HL-60 (cell line): ENCODE results near the gene IQGAP2.

Source experiments
- DNase-seq, 2 experiments: peaks; one replicate each; pipeline ENCODE4 v3.0.0-alpha.2; 2010 to 2020; ENCODE audit warnings: low read depth in 1 of 2, low spot score in 1 of 2
- H3K27ac ChIP-seq: fragments of 250-450 bp; sonication (Bioruptor Pico); replicated peaks from 2 replicates; pipeline ENCODE4 v1.5.1; 2020; ENCODE audit warnings: mild to moderate bottlenecking, moderate library complexity
- H3K27me3 ChIP-seq: fragments of 250-450 bp; sonication (Bioruptor Pico); 2 replicates; pipeline ENCODE4 v1.5.1; 2021; ENCODE audit warnings: mild to moderate bottlenecking, moderate library complexity; ENCODE audit not compliant: insufficient read depth, poor library complexity, severe bottlenecking
- H3K4me3 ChIP-seq: replicated peaks from 2 replicates; pipeline ENCODE4 v1.5.1; 2011; ENCODE audit warnings: mild to moderate bottlenecking, control low read depth, low read length; ENCODE audit not compliant: insufficient read depth
- GABPA ChIP-seq: IDR thresholded peaks from 2 replicates; pipeline ENCODE4 v1.6.1; 2012; ENCODE audit warnings: low read depth
- POLR2AphosphoS5 ChIP-seq: IDR thresholded peaks from 2 replicates; pipeline ENCODE4 v1.6.1; 2012; ENCODE audit warnings: low read depth
- SPI1 ChIP-seq: IDR thresholded peaks from 2 replicates; pipeline ENCODE4 v1.6.1; 2012; ENCODE audit warnings: low read depth, mild to moderate bottlenecking, borderline replicate concordance
- TF ChIP-seq, protein P1 (sequence below): IDR thresholded peaks from 2 replicates; pipeline ENCODE4 v1.6.1; 2012; ENCODE audit warnings: low read depth; ENCODE audit not compliant: insufficient replicate concordance
- TF ChIP-seq, protein P2 (sequence below): IDR thresholded peaks from one replicate; pipeline ENCODE4 v1.5.1; 2011; ENCODE audit warnings: low read length, control low read depth, inconsistent platforms; ENCODE audit not compliant: insufficient read depth

The IQGAP2 gene

GRCh38 chr5:76583163-76584047, 180.3 kb downstream of the IQGAP2 start:
- TF ChIP-seq POLR2AphosphoS5 (no peak), SPI1 (no peak), GABPA (no peak)
- TF ChIP-seq, protein P1, sequence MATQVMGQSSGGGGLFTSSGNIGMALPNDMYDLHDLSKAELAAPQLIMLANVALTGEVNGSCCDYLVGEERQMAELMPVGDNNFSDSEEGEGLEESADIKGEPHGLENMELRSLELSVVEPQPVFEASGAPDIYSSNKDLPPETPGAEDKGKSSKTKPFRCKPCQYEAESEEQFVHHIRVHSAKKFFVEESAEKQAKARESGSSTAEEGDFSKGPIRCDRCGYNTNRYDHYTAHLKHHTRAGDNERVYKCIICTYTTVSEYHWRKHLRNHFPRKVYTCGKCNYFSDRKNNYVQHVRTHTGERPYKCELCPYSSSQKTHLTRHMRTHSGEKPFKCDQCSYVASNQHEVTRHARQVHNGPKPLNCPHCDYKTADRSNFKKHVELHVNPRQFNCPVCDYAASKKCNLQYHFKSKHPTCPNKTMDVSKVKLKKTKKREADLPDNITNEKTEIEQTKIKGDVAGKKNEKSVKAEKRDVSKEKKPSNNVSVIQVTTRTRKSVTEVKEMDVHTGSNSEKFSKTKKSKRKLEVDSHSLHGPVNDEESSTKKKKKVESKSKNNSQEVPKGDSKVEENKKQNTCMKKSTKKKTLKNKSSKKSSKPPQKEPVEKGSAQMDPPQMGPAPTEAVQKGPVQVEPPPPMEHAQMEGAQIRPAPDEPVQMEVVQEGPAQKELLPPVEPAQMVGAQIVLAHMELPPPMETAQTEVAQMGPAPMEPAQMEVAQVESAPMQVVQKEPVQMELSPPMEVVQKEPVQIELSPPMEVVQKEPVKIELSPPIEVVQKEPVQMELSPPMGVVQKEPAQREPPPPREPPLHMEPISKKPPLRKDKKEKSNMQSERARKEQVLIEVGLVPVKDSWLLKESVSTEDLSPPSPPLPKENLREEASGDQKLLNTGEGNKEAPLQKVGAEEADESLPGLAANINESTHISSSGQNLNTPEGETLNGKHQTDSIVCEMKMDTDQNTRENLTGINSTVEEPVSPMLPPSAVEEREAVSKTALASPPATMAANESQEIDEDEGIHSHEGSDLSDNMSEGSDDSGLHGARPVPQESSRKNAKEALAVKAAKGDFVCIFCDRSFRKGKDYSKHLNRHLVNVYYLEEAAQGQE, result no peak
- TF ChIP-seq, protein P2, sequence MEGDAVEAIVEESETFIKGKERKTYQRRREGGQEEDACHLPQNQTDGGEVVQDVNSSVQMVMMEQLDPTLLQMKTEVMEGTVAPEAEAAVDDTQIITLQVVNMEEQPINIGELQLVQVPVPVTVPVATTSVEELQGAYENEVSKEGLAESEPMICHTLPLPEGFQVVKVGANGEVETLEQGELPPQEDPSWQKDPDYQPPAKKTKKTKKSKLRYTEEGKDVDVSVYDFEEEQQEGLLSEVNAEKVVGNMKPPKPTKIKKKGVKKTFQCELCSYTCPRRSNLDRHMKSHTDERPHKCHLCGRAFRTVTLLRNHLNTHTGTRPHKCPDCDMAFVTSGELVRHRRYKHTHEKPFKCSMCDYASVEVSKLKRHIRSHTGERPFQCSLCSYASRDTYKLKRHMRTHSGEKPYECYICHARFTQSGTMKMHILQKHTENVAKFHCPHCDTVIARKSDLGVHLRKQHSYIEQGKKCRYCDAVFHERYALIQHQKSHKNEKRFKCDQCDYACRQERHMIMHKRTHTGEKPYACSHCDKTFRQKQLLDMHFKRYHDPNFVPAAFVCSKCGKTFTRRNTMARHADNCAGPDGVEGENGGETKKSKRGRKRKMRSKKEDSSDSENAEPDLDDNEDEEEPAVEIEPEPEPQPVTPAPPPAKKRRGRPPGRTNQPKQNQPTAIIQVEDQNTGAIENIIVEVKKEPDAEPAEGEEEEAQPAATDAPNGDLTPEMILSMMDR, result no peak
- DNase-seq, result no peak
- H3K4me3 ChIP-seq, result no peak overlapping the region

GRCh38 chr5:76585783-76586217, 182.7 kb downstream of the IQGAP2 start:
- Histone ChIP-seq H3K27ac (no peak overlapping the region), H3K27me3 (no peaks in the 10 kb centered on the region), H3K4me3 (no peak overlapping the region)
- DNase-seq, result no peak
- TF ChIP-seq POLR2AphosphoS5, result no peak
- TF ChIP-seq, protein P2, result no peak

More at GRCh38 chr5:76583163-76584047, 180.3 kb downstream of the IQGAP2 start:
- Histone ChIP-seq H3K27me3 (no peaks in the 10 kb centered on the region), H3K27ac (no peak overlapping the region)

DNA sequence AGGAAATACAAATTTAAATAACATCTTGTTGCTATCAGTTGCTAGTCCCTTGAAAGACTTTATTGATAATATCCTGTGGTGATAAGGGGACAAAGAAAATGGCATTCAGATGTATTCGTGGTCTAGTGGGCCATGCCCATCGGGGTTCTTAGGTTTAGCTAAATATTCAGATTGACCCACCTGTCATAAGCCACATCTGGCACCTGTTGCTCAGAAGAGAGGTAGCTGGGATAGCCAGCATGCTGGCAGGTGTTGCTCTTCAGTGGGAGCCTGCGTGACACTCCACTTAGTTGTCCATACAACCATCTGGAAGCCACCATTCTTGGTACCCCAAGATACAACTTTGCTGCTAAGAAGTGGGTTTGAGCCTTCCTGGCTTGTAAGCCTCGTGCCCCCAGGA, 183.4 kb downstream of the IQGAP2 start:
- H3K27me3 ChIP-seq, result no peaks in the 10 kb centered on the region
- no peak for DNase-seq
- TF ChIP-seq POLR2AphosphoS5 (no peak), SPI1 (no peak)
- TF ChIP-seq, protein P1, result no peak
- TF ChIP-seq, protein P2, result no peak
- H3K27ac ChIP-seq, result no peak overlapping the region
- no peak overlapping the region for H3K4me3 ChIP-seq

DNA sequence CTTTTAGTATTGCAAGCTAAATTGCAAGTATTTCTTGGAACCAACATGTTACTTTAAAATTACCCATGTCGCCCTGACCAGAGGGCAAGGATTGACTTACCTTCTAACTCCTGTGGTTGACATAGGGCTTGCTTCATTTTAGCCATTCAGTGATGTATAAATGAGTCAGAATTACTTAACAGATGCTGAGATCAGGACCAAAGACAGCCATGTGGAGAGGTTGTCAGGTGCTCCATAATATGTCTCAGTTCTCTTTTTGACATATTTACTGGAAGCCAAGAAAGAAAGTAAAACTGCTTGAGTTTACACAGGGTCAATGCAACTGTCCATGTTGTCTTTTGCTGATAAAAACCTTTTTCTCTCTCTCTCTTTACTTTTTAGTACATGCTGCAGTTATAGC, 186.9 kb downstream of the IQGAP2 start:
- H3K27ac ChIP-seq, result no peak overlapping the region
- no peaks in the 10 kb centered on the region for H3K27me3 ChIP-seq
- no peak for DNase-seq
- no peak overlapping the region for H3K4me3 ChIP-seq
- TF ChIP-seq, protein P1, result no peak
- TF ChIP-seq POLR2AphosphoS5 (no peak), GABPA (no peak), SPI1 (no peak)
- TF ChIP-seq, protein P2, result no peak
